ENCODE data around the gene URM1.
"Not testable (repeated sequence)": the region's sequence is repeated elsewhere in the genome, so short reads cannot be mapped to it uniquely, and the experiment has no call there.

The URM1 gene

DNA sequence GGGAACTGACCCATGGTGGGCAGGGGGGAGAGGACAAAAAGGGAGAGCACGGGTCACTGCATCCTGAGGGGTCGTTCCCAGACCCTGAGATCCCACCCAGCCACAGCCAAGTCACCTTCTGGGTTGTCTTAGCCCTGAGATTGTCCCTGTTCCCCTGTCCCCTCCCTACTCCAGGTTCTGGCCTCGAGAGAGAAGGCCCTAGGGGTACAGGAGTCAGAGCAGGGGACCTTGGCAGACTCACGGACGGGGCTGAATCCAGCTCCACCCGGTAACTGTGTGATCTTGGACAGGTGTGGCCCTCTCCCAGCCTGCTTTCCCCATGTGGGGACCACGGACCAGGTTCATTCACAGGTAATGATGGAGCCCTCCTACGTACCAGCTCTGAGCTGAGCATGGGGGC is 38.3 kb downstream of the URM1 start:
- DNase-seq (ENCODE audit: low read depth), result no peak

GRCh38 chr9:128409978-128410377 is 38.8 kb downstream of the URM1 start:
- DNase-seq (ENCODE audit: low read depth), result no peak

- no peak for DNase-seq (ENCODE audit: low read depth)
Measured at GRCh38 chr9:128411364-128412119, 40.4 kb downstream of the URM1 start.

GRCh38 chr9:128412120-128412790 is 41.1 kb downstream of the URM1 start:
- no peak for DNase-seq (ENCODE audit: low read depth)

GRCh38 chr9:128413728-128414127 is 42.6 kb downstream of the URM1 start:
- not testable (repeated sequence) for DNase-seq (ENCODE audit: low read depth)

- no peak for DNase-seq (ENCODE audit: low read depth)
Measured at GRCh38 chr9:128414461-128414860, 43.3 kb downstream of the URM1 start.

GRCh38 chr9:128415281-128415680 is 44.1 kb downstream of the URM1 start:
- no peak for DNase-seq (ENCODE audit: low read depth)

- DNase-seq (ENCODE audit: low read depth), result no peak
Measured at GRCh38 chr9:128416014-128416413, 44.8 kb downstream of the URM1 start.

- DNase-seq (ENCODE audit: low read depth), result no peak
Measured at GRCh38 chr9:128416432-128417019, 45.4 kb downstream of the URM1 start.

- no peak for DNase-seq (ENCODE audit: low read depth)
Measured at GRCh38 chr9:128419061-128419925, 48.1 kb downstream of the URM1 start.

DNA sequence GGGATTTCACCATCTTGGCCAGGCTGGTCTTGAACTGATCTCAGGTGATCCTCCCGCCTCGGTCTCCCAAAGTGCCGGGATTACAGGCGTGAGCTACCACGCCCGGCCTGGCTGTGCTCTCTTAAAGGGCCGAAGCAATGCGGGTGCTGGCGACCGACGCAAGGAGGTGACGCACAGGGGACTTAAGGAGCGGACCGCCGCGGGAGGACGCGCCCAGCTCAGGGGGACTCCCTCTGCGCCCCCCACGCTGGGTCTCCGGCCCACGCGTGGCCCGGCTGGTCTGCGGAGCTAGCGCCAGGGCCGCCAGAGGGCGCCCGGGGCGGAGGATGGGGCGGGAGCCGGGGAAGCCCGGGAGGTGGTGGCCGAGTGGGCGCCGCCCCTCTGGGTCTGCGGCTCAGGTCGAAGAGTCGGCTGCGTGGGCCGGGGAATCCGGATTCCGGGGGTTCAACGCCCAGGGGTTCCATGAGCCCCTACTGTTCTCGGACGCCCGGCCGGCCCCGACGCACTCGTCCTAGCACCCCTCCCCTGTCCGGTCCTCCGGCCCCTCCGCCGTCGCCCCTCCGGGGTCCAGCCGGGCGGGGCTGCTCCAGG is 49.0 kb downstream of the URM1 start:
- peak; percentile 42 for DNase-seq (ENCODE audit: low read depth)

- DNase-seq (ENCODE audit: low read depth), result peak; percentile 34
Measured at GRCh38 chr9:128420651-128421481, 49.7 kb downstream of the URM1 start, which contains the start of gene CERCAM. CERCAM (plus strand) TSS chr9:128420857; CDS start chr9:128420878, 21 bp downstream.

DNA sequence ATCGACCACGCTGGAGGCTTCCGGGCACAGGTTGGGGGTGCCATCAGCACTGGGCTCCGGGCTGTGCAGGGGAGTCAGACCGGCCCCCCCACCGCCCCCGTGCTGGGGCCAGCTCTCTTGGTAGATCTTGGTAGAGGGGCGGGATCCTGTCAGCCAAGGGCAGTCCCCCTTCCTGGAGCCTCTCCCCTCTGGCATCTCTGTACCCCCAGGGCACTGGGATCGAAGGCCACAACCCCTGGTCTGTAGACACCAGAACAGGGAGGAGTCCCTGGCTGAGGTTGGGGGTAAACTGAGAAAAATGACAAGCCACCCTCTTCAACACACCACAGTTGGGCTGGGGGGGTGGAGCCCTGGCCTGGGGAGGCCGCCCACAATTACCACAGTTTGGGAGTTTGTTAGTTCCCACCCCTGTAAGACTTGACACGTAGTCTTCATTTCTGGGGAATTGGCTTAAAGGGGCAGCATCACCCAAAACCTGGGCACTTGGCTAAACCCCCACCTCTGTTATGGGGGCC is 50.4 kb downstream of the URM1 start:
- no peak for DNase-seq (ENCODE audit: low read depth)

- not testable (repeated sequence) for DNase-seq (ENCODE audit: low read depth)
Measured at GRCh38 chr9:128422022-128422782, 51.0 kb downstream of the URM1 start.

- no peak for DNase-seq (ENCODE audit: low read depth)
Measured at GRCh38 chr9:128422783-128423150, 51.6 kb downstream of the URM1 start.

GRCh38 chr9:128423356-128423755 is 52.2 kb downstream of the URM1 start:
- not testable (repeated sequence) for DNase-seq (ENCODE audit: low read depth)

- DNase-seq (ENCODE audit: low read depth), result no peak
Measured at GRCh38 chr9:128424268-128424780, 53.1 kb downstream of the URM1 start.

DNA sequence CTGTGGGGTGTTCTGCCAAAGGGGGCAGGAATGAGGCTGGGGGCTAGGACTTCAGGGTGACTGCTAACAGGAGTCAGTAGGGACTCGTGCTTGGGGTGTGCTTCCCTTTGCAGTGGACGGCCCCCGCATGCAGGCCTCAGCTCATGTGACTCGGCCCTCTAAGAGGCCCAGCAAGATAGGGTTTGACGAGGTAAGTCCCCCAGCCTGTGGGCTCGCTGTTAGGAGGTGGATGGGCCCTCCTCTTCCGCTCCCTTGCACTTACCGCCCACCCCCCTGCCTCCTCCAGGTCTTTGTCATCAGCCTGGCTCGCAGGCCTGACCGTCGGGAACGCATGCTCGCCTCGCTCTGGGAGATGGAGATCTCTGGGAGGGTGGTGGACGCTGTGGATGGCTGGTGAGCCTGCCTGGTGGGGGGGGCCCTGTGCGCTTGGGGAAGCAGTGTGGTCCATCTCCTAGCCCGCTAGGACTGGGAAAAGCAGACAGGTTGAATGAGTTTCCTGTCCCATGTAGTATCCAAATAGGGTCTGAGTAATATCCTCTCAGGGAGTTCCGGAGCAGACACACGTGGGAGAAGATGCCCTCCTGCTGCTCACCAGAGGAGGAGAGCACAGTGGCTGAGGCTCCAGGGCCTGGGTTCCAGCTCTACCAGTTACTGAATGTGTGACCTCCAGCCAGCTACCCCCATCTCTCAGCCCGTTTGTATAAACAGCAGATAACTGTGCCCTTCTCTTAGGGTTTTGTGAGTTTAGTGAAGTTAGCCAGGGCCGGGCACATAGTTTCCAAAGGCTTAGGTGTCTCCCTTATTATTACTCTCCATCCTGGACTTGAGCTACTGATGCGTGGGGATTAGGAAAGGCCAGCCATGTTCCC is 57.7 kb downstream of the URM1 start:
- DNase-seq (ENCODE audit: low read depth), result no peak

Data from HS-27A (cell line).